GM21381 (cell line): ENCODE data around the gene TSSK1B.
"Not testable (repeated sequence)": the region's sequence is repeated elsewhere in the genome, so short reads cannot be mapped to it uniquely, and the experiment has no call there.

ENCODE experiments used
- ATAC-seq: cut with Tn5 transposase; IDR thresholded peaks from one replicate; pipeline ENCODE4 v1.9.1; 2021; ENCODE audit warnings: mild to moderate bottlenecking, moderate library complexity; ENCODE audit not compliant: unreplicated experiment

The TSSK1B gene

DNA sequence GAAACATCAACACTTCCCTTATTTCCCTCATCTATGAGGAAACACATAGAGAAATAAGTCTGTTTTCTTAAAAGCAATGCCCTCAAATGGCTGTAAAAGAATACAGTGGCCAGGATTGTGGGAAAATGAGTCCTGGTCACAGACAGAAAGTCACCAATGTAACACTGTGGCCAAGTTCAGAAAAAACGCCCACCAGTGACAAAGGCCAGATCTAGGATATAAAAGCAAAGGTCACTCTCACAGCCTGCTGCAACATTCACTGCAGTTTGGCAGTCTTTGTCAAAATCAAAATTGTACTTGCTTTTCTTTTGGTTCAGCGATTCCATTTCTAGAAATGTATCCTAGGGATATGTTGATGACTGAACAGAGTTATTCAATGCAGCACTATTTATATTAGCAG, 30.5 kb downstream of the TSSK1B start:
- ATAC-seq = no peak

DNA sequence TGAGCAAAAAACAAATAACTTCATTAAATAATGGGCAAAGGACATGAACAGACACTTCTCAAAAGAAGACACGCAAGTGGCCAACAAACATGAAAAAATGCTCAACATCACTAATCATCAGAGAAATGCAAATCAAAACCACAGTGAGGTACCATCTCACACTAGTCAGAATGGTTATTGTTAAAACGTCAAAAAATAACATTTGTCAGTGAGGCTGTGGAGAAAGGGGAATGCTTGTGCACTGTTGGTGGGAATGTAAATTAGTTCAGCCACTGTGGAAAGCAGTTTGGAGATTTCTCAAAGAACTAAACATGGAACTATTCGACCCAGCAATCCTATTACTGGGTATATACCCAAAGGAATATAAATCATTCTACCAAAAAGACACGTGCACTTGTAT, 36.8 kb downstream of the TSSK1B start:
- not testable (repeated sequence) for ATAC-seq

GRCh38 chr5:113397046-113397445, 37.7 kb downstream of the TSSK1B start:
- no peak for ATAC-seq

DNA sequence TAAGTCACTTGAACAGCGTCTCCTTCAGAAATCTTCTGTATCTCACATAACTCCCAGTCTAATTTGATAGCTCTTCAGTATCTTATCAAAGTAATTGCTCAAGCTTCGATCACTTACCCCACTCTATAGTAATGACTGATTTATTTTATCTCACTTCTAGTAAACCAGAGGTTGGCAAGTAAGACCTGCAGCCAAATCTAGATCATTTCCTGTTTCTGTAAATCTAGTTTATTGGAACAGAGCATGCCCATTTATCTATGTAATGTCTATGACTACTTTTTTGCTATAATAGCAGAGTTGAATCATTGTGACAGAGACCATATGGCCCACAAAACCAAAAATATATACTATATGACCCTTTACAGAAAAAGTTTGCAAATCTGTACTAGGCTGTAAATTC, 40.1 kb downstream of the TSSK1B start:
- no peak for ATAC-seq

- no peak for ATAC-seq
Observed at GRCh38 chr5:113390224-113390623, 44.6 kb downstream of the TSSK1B start.

- no peak for ATAC-seq
Observed at GRCh38 chr5:113389116-113389515, 45.7 kb downstream of the TSSK1B start.

- no peak for ATAC-seq
Observed at GRCh38 chr5:113387844-113388243, 46.9 kb downstream of the TSSK1B start.

- ATAC-seq = no peak
Observed at GRCh38 chr5:113384782-113385285, 50.0 kb downstream of the TSSK1B start.

DNA sequence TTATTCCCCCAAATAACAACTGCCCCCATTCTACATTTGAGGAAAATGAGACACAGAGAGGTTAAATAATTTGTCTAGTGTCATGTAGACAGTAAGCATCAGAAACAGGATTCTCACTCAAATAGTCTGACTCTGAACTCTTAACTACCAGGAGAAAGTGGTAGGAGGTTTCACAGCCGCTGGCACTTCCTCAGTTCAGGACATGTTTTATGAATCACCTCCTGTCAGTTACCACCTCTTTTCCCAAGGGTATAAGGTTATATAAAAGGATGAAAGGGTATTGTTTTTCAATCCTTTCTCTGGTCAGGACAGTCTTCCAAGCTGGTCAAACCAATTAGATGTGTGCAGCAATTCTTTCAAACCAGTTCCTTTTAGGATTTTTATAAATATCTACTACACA, 52.1 kb downstream of the TSSK1B start:
- no peak for ATAC-seq
